HG02970 (cell line): ENCODE measurements around the gene RNH1.

Experiments
- ATAC-seq: cut with Tn5 transposase; IDR thresholded peaks from one replicate; pipeline ENCODE4 v1.9.1; 2021; ENCODE audit warnings: mild to moderate bottlenecking, moderate library complexity, moderate number of reproducible peaks; ENCODE audit not compliant: unreplicated experiment, low FRiP score

The RNH1 gene

DNA sequence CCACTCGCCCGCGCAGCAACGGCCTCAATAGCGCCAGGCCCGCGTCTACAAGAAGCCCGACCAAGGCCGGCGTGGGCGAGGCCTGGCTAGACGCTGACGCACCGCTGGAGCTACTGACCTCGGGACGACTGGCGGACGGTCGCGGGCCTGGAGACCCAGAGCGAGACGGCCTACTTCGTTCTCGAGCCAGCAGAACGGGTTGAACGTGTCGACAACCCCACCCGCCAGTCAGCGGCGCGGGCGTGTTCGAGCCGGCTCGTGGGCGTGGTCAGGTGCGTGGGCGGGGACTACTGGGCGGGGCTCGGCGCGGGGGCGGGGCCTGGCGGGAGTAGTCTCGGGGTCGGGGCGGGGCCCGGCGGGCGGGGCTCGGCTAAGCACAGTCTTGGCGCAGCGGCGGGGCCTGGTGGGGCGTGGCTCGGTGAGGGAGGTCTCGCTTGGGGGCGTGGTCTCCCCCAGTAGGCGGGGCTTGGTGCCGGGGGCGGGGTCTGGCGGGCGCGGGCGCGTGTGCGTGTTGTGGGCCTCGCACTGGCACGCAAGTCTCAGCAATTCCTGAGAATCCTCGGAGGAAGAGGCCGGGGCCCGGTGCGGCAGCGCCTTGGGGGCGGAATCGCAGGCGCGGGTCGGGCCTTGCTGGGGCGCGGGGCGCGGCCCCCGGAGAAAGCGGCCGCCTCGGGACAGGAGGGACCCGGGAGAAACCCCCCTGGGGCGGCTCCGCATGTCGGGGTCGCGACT lies at the start of gene RNH1:
Gene RNH1, minus strand, starts transcription at position 248 of the 732 bp plus-strand sequence. CDS start 5,080 bp downstream, outside the sequence.
- peak; percentile 46 for ATAC-seq

GRCh38 chr11:555780-556661 lies 49.0 kb upstream of the RNH1 start:
- ATAC-seq, result no peak

GRCh38 chr11:555227-555779 lies 48.3 kb upstream of the RNH1 start:
- ATAC-seq, result no peak

DNA sequence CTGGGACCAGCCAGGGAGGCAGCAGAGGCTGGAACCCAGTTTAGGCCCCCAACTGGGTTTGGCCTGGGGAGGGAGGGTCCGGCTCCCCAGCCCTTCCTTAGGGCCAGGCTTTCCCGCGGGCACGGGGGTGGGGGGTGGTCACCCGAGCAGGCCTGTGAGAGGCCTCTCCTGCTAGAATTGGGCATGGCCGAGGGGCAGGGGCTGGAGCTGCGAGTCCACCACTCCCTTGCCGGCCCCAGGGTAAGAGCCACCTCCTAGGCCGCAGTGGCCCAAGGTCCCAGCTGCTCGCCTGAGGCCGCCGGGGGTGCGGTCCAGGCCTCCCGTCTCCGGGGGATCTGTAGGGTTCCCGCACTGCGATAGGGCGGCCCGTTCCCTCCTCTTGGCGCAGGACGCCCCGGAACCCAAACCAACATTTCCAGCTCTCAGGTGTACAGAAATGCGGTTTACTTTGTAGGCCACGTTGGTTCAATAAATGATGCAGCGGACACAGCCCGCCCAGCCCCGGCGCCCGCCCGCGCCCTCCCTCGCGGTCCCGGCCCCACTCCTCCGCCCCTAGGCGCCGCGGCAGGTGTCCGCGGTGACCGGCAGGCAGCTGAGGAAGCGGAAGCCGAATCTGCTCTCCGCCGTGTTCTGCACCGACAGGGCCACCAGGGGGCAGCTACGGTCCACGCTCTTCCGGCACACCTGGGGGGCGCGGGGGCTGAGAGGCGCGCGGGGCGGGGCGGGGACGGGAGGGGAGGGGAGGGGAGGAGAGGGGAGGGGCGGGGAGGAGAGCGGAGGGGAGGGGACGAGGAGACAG lies 47.6 kb upstream of the RNH1 start:
- no peak for ATAC-seq

DNA sequence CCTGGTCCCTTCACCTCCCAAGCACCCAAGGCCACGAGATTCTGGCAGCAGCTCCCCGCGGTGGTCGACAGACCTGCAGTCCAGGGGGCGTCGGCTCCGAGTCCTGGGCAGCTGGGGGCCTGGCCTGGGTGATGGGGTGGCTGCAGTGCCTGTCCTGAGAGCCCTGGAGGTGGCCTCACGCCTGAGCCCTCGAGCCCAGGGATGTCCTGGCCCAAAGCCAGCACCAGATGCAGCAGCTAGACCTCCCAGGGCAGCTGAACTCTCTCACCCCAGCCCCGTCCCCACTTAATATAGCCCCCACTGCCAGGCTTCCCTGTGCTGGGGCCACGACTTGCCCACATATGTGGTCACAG lies 46.9 kb upstream of the RNH1 start:
- ATAC-seq, result no peak

GRCh38 chr11:553083-553987 lies 46.3 kb upstream of the RNH1 start:
- no peak for ATAC-seq

DNA sequence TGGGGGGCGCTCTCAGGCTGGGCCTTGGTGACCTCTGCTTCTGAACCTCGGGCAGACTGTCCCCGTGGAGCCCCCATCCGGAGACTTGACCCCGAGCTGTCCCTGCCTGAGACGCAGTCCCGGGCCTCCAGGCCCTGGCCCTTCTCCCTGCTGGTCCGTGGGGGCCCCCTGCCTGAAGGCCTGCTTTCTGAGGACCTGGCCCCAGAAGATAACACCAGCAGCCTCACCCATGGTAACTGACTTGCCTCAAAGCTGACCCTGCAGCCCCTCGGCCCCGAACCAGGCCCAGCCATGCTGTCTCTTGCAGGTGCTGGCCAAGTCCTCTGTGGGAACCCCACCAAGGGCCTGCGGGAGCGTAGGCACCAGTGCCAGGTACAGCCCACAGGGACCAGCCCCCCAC lies 44.6 kb upstream of the RNH1 start:
- no peak for ATAC-seq

DNA sequence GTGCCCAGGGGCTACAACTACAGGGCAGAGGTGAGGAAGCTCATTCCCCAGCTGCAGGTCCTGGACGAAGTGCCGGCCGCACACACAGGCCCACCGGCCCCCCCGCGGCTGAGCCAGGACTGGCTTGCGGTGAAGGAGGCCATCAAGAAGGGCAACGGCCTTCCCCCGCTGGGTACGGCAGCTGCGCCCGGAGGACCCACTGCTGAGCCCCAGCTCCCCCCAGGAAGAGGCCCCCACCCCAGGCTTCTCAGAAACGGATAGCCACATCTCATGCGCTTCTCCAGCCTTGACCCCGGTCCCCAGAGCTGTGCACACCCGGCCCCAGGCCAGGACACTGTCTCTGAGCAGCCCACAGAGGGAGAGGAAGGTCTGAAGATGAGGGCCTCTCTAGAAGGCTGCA lies 44.1 kb upstream of the RNH1 start:
- no peak for ATAC-seq

DNA sequence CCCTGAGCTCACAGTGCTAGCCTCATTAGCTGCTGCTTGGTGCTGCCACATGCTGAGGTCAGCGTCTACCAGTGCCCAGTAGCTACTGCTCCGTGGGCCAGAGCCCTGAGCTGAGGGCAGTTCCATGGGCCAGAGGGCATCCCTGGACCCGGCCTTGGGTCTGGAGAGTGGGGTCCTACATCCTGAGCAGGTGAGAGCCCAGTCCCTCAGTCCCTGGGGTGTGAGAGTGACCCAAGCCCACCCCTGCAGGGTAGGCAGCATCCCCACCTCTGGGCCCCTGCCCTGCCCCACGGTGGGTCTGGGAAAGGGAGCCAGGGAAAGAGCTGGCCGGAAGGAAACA lies 43.7 kb upstream of the RNH1 start:
- no peak for ATAC-seq

- no peak for ATAC-seq
Measured at GRCh38 chr11:550021-550745, 43.1 kb upstream of the RNH1 start.

DNA sequence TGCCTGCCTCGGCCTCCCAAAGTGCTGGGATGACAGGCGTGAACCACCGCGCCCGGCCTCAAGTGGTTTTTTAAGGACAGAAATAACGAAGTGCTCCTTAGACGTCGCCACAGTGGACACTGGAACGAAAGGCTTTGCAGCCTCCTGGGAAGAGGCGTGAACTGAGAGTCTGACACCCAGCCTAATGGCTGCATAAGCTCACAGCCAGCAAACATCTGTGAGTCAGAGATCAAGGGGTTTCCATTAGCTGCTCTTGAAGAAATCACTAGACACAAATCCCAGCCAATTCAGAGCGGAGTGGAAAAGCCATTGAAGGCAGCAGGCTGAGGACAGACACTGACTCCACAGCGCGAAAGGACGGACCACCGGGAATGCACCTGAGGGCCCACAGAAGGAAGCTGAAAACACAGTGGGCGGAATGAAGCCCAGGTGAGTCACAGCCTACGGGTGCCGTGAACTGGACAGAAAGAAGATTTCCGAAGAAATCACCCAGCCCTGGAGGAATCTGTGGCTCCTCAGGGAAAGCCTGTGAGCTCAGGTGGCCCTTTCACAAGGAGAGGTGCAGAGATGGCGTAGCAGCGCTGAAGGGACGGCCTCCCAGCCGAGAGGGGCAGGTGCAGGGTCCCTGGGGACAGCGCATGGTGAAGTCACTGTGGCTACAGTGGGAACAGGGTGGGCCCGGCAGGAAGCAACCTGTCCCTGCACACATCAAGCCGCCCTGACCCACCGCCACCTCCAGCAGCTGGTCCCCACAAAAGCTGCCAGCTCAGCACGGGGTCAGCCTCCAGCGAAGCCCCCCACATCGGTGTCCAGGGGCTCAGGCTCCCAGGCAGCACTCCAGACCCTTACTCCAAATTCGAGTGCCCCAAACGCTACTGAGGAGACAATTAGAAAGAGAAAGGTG lies 41.9 kb upstream of the RNH1 start:
- no peak for ATAC-seq

DNA sequence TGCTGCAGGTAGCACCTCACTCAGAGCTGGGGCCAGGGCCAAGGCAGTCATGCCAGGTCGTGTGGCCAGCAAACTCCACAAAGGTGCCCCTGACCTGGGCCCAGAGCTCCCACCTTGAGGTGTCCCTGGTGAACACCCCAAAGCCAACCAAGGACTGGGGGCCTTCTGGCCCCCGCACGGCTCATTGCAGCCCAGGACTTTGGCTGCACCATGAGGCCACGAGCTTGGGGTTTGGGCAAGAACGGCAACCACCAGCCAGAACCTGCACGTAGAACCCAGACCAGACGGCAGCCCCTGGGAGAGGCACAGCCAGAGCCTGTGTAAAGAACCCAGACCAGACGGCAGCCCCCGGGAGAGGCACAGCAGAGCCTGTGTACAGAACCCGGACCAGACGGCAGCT lies 38.1 kb upstream of the RNH1 start:
- ATAC-seq, result no peak

DNA sequence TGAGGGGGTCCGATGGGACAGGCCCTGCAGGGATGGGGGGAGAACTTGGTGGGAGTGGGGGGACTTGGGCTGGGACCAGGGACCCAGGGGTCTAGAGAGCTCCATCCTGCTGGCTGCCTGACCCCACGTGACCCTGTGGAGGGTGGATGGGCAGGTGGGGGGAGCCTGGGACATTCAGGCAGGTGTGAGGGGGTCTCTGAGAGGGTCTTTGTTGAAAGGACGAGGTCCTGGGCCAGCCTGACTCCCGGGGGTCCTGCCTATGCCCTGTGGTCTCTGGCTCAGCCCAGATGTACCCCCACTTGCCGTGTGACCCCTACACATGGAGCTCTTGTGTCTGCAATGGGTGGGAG lies 37.8 kb upstream of the RNH1 start:
- ATAC-seq, result no peak

DNA sequence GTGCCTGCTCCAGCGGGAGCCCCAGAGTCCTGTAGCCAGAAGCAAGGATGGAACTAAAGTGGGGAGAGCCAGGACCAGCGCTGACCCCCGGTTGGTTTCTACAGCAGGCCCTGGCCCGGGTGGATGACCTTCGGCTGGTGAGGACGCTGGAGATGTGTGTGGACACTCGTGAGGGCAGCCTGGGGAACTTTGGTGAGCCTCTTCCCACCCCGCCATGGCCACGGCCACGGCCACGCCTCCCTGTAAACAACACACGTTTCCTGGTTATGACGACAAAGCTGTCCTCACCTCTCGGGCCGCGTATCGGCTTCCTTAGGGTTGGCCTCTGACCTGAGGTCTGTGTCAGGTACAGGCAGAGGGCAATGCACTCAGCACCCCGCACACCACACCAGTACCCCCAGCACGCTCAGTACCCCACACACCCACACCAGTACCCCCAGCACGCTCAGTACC lies 34.4 kb upstream of the RNH1 start:
- ATAC-seq, result no peak

DNA sequence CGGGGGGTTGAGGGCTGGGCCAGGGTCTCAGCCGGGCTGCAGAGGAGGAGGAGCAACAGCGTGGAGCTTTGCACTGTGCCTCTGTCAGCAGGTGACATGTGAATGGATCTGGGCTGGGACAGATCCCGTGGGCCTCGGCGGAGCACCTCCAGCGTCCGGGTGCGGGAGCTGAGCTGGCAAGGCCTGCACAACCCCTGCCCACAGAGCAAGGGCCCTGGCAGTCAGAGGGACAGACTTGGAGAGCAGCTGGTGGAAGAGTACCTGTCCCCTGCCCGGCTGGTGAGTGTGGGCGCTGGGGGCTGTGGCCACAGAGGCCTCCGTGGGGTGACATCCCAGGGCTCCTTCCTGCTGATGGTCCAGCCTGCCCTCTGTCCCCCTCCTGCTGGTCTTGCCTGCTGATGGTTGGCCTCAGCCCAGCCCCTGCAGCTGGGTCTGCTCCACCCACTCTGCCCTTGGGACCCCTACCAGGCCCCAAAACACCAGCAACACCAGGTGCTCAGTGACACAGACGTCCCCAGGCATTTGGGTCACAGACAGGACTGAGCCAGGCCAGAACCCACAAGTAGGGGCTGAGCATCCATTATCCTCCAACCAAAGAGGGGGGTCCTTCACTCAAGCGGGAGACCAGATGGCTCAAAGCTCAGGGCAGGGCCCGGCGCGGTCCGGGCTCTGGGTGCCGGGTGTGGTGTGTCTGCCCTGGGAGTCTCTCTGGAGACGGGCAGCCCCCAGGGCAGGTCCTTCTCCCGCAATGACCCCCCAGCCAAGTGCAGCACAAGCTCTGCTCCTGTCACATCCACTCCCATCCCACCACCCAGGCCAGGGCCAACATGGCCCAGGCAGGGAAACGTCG lies 33.8 kb upstream of the RNH1 start:
- ATAC-seq, result no peak

DNA sequence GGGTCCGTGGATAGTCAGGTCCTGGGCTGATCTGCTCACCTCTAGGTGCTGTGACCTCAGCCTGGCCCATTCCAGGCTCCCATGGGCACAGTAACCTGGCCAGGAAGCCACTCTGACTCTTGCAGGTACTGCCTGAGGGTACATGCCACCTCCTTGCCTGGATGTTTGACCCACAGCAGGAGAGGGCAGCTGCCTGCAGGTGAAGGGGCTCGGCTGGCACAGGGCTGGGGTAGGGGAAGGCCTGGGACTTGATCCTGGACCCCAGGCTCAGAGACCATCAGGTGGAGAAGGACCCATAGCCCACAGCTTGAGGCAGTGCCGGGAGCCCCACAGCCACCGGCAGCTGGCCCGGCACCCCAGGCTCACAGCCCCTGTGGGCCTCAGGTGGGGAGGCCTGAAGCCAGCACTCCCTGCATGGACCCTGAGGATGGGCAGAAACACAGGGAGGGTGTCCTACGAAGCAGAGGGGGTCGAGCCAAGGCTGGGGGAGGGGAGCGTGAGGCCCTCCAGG lies 33.0 kb upstream of the RNH1 start:
- ATAC-seq, result no peak

DNA sequence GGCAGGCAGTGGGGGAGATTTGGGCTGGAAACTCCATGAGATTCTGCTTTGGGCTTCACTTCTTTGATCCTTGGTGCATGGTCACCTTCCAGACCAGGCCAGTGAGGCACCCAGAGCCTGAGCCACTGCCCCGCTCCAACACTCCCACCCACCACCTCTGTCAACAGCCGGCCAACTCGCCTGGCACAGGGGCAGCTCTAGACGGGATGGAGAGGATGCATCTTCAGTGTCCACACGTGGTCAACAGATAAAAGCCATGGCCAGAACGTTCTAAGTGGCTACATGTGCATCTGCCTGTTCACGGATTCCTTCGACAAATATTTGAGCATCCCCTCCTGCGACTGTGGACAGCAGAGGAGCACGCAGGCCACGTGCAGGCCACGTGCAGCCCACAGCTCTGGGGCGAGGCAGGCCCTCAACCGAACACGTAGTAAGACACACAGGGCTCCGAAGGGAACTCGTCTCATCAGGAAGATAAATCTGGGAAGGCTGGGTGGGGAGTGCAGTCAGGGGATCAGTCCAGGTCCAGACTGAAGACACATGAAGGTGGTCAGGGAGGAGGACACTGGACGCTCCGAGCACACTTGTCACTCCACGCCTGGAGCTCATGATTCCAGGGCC lies 31.5 kb upstream of the RNH1 start:
- ATAC-seq, result no peak
